Small intestine (tissue), 16 donors: Measurements from ENCODE around the gene TIMM17B. TPM values are rescaled to one million over a fixed set of nuclear protein-coding genes. Genes with fewer than 3 reads are reported as not detected.

ENCODE experiments used
- DNase-seq, 2 donors: peaks; one replicate each; pipeline versions ENCODE4 v3.0.0 to v3.0.0-alpha.2; 2013
- FAIRE-seq: peaks from 2 replicates; lab custom pipeline; 2012; peaks lifted over from hg19 to GRCh38; lab: Jason Lieb, UNC
- H3K27ac ChIP-seq, 3 donors: one replicate each; pipeline ENCODE4 v1.5.1; 2013; ENCODE audit warnings: low read length in 2 of 3, mild to moderate bottlenecking in 2 of 3, control low read depth in 1 of 3, inconsistent platforms in 1 of 3, low read depth in 1 of 3, moderate library complexity in 1 of 3
- H3K27me3 ChIP-seq, 3 donors: one replicate each; pipeline ENCODE4 v1.6.1; 2013; ENCODE audit warnings: low read length in 3 of 3, inconsistent platforms in 1 of 3; ENCODE audit not compliant: control insufficient read depth in 3 of 3, insufficient read depth in 3 of 3
- H3K36me3 ChIP-seq, 3 donors: one replicate each; pipeline ENCODE4 v1.6.1; 2013; ENCODE audit warnings: low read length in 3 of 3, inconsistent platforms in 1 of 3, low read depth in 1 of 3, mild to moderate bottlenecking in 1 of 3, moderate library complexity in 1 of 3; ENCODE audit not compliant: control insufficient read depth in 3 of 3, insufficient read depth in 2 of 3
- H3K4me1 ChIP-seq, 3 donors: one replicate each; pipeline ENCODE4 v1.6.1; 2013; ENCODE audit warnings: low read length in 2 of 3, inconsistent platforms in 1 of 3, low read depth in 1 of 3, mild to moderate bottlenecking in 1 of 3, moderate library complexity in 1 of 3; ENCODE audit not compliant: control insufficient read depth in 3 of 3, insufficient read depth in 2 of 3
- H3K4me3 ChIP-seq, 3 donors: one replicate each; pipeline ENCODE4 v1.5.1; 2013; ENCODE audit warnings: low read length in 3 of 3, control low read depth in 1 of 3, inconsistent platforms in 1 of 3, low read depth in 1 of 3, mild to moderate bottlenecking in 1 of 3, moderate library complexity in 1 of 3
- H3K9me3 ChIP-seq, 2 donors: one replicate each; pipeline ENCODE4 v1.6.1; 2013; ENCODE audit warnings: low read depth in 1 of 2, low read length in 1 of 2; ENCODE audit not compliant: control insufficient read depth in 2 of 2, insufficient read depth in 1 of 2
- WGBS, 3 donors: extraction: QIAGEN DNeasy Blood & Tissue Kit; methylation state at CpG; one replicate each; pipeline ENCODE4 v1.1.7; 2013; 5-methylcytosine and 5-hydroxymethylcytosine counted together
- long read RNA-seq, 10 donors: transcript quantifications; one replicate each; lab custom pipeline, GENCODE V29; 2026
- polyA plus RNA-seq, 4 donors: library from polyadenylated mRNA; stranded (reverse) in 3 of 4; unstranded in 1 of 4; fragments of 200-250 nt in 3 of 4; fragments of 120-200 nt in 1 of 4; gene quantifications; one replicate each; pipeline versions ENCODE4 v1.2.1 to v1.2.3, GENCODE V29; 2013
- donor health status: healthy with polysubstance abuse.
- donor health status: control.
- donor health status: control.
- donor health status: Bipolar disorder and iron deficiency.
- donor health status: healthy.

Gene TIMM17B
- 10 to 100 TPM; 43.3 to 72.5 (median 66.1) TPM for polyA plus RNA-seq
- long read RNA-seq, donor 1, partial matches to known transcripts: 178 of 255 reads
- long read RNA-seq, donor 1, other reads (novel, unspliced or antisense): 76 of 255 reads
- long read RNA-seq, donor 2, partial matches to known transcripts: 34 of 49 reads
- long read RNA-seq, donor 2, other reads (novel, unspliced or antisense): 13 of 49 reads
- long read RNA-seq, donor 3, partial matches to known transcripts: 24 of 25 reads
- long read RNA-seq, donor 3, other reads (novel, unspliced or antisense): 0 of 25 reads
- long read RNA-seq, donor 4: 0 reads
- long read RNA-seq, donor 5, partial matches to known transcripts: 9 of 9 reads
- long read RNA-seq, donor 5, other reads (novel, unspliced or antisense): 0 of 9 reads
- long read RNA-seq, donor 6, partial matches to known transcripts: 20 of 20 reads
- long read RNA-seq, donor 6, other reads (novel, unspliced or antisense): 0 of 20 reads
- long read RNA-seq, donor 7, partial matches to known transcripts: 77 of 79 reads
- long read RNA-seq, donor 7, other reads (novel, unspliced or antisense): 0 of 79 reads
- long read RNA-seq, donor 8: 0 reads
- long read RNA-seq, donor 9: 0 reads
- long read RNA-seq, donor 10, partial matches to known transcripts: 132 of 153 reads
- long read RNA-seq, donor 10, other reads (novel, unspliced or antisense): 20 of 153 reads

GRCh38 chrX:48897625-48898306 is at the start of gene TIMM17B, which contains the start of gene PQBP1:
Gene TIMM17B (minus strand): TSS chrX:48897768. CDS start chrX:48897749, 19 bp downstream.
Gene PQBP1 (plus strand): TSS chrX:48897930. CDS start chrX:48898510, 580 bp downstream.
- peak; percentile 26 for FAIRE-seq
- 1 to 54% (median 6%) methylated on average over 41 to 49 of the region's 49 CpGs for WGBS, 3 donors

DNA sequence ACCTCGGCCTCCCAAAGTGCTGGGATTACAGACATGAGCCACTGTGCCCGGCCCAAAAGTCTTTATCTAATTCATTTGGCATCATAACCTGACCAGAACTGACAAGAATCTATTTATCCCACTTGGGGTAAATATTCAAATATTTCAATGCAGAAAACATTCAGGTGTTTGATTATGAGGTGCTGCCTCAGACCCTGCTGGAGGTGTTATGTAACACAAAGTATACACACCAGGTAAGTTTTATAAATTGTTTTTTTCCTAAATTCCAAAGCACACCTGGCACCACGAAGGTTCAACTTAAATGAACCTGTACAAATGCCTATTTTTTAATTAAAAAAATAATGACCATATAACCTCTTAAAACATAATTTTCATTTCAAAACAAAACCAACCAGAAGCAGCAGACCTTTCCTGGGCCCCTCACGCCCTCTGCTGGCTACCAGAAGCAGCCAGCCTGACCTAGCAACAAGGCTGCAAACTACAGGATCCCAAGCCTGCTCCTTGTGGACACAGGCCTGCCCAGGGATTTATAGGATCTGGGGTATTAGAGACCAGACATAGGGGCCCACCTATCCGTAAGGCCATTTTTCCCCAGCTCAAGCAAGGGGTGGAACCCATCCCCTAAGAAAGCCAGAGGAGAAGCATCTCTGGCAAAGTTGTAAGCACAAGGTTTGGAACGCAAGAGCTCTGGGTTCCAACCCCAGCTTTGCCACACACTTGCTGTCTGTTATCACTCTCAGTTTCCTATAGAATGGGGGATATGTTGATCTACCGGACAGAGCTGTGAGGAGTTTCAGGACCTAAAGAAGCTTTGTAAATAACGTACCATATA is 48.2 kb upstream of the TIMM17B start:
- Histone ChIP-seq H3K9me3 (no peaks in the 10 kb centered on the region), H3K4me3 (no peak overlapping the region), H3K27ac (no peak overlapping the region), H3K36me3 (peaks cover 0 to 28% (median 0%) of the 10 kb centered on the region in 3 donors), H3K4me1 (peaks cover under 1 to 14% (median 2%) of the 10 kb centered on the region in 3 donors), H3K27me3 (no peaks in the 10 kb centered on the region)
- FAIRE-seq: no peak
- WGBS, 3 donors: 47 to 52% (median 50%) methylated on average over 8 of the region's 8 CpGs
- DNase-seq: peak; percentile 49 to 58

More at GRCh38 chrX:48897625-48898306, at the start of gene TIMM17B, which contains the start of gene PQBP1:
- Histone ChIP-seq H3K9me3 (no peaks in the 10 kb centered on the region), H3K4me3 (peak within 1 kb of the TSS; percentile 70 to 95 (median 70)), H3K27ac (peak within 1 kb of the TSS; percentile 82 to 100 (median 99)), H3K27me3 (no peaks in the 10 kb centered on the region), H3K4me1 (peaks cover 0 to 9% (median 6%) of the 10 kb centered on the region in 3 donors), H3K36me3 (peaks cover 0 to 49% (median 4%) of the 10 kb centered on the region in 3 donors)
- peak; percentile 94 for DNase-seq

- H3K4me1 ChIP-seq: peaks cover 3 to 42% (median 4%) of the 10 kb centered on the region in 3 donors
These were observed 45.3 kb upstream of the TIMM17B start for GRCh38 chrX:48942895-48943294.

GRCh38 chrX:48940404-48940955 is 42.9 kb upstream of the TIMM17B start:
- no peaks in the 10 kb centered on the region for H3K9me3 ChIP-seq
- H3K27ac ChIP-seq: peak overlapping the region; percentile 38 to 93 (median 85)
- DNase-seq: no peak
- no peaks in the 10 kb centered on the region for H3K27me3 ChIP-seq
- no peak for FAIRE-seq
- peaks cover 3 to 58% (median 4%) of the 10 kb centered on the region in 3 donors for H3K4me1 ChIP-seq
- peaks cover 0 to 49% (median 3%) of the 10 kb centered on the region in 3 donors for H3K36me3 ChIP-seq
- H3K4me3 ChIP-seq: no peak overlapping the region
- 76 to 84% (median 81%) methylated on average over 2 of the region's 2 CpGs for WGBS, 3 donors

More at GRCh38 chrX:48942895-48943294, 45.3 kb upstream of the TIMM17B start:
- Histone ChIP-seq H3K27me3 (no peaks in the 10 kb centered on the region), H3K4me3 (no peak overlapping the region), H3K9me3 (no peaks in the 10 kb centered on the region), H3K27ac (peak overlapping the region in 2 of 3 donors; percentile 36 to 85), H3K36me3 (peaks cover 0 to 38% (median 0%) of the 10 kb centered on the region in 3 donors)
- no peak for DNase-seq
- 67 to 87% (median 68%) methylated on average over 2 of the region's 2 CpGs for WGBS, 3 donors
- no peak for FAIRE-seq

GRCh38 chrX:48939524-48940228 is 42.1 kb upstream of the TIMM17B start:
- Histone ChIP-seq H3K27ac (peak overlapping the region; percentile 24 to 93 (median 85)), H3K9me3 (no peaks in the 10 kb centered on the region), H3K4me3 (no peak overlapping the region), H3K4me1 (peaks cover 3 to 58% (median 4%) of the 10 kb centered on the region in 3 donors), H3K36me3 (peaks cover 0 to 52% (median 3%) of the 10 kb centered on the region in 3 donors), H3K27me3 (no peaks in the 10 kb centered on the region)
- DNase-seq (peak in 1 of 2 donors; percentile 25), FAIRE-seq (no peak)
- 44 to 60% (median 52%) methylated on average over 3 of the region's 3 CpGs for WGBS, 3 donors

DNA sequence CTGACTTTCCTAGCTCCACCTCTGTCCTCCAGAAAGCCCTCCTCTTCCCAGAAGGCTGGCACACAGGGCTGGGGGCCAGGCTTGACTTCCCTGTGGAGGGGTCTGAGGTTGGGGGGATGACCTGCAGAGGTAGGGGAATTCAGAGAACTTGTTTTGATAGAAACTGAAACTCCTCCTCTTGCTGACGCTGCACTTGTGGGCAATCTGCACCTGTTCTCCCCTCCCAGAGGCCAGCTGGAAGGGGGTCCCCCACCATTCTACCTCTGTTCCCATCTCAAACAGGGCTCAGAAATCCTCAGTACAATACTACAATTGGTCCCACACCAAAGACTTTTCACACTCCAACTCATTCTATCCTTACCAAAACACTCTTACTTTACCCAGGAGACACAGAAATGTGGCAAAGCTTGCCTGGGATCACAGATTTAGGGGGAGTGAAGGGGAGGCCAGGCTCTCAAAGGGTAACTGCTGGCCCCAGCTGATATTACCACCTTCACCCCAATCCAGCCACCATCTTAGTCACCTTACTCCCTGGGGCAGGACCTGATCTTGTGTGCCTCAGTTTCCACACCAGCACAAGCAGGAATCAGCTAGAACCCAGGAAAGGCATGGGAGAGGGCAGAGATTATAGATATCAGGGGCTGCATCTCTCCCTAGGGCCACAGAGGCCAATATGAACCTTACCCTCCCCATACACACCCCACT is 41.3 kb upstream of the TIMM17B start:
- peaks cover 3 to 58% (median 4%) of the 10 kb centered on the region in 3 donors for H3K4me1 ChIP-seq

More for the DNA sequence above, 41.3 kb upstream of the TIMM17B start:
- Histone ChIP-seq H3K27ac (peak overlapping the region; percentile 24 to 93 (median 85)), H3K27me3 (no peaks in the 10 kb centered on the region), H3K36me3 (peaks cover 0 to 54% (median 3%) of the 10 kb centered on the region in 3 donors), H3K9me3 (no peaks in the 10 kb centered on the region), H3K4me3 (no peak overlapping the region)
- WGBS, 3 donors: 25 to 29% (median 27%) methylated on average over 1 of the region's 1 CpG
- no peak for DNase-seq
- no peak for FAIRE-seq
